Common myeloid progenitor, CD34-positive (primary cell): ENCODE measurements around the gene KIF7.

Experiments
- CTCF ChIA-PET: fragments of 350-600 bp; sonication (Branson Sonifier 250); formaldehyde crosslinking; loops from one replicate; lab custom pipeline; 2021; ENCODE audit warnings: antibody characterized with exemption; lab: Charles Lee
- POLR2A ChIA-PET: fragments of 350-600 bp; sonication (Branson Sonifier 250); formaldehyde crosslinking; loops from one replicate; lab custom pipeline; 2021; ENCODE audit warnings: antibody characterized with exemption; lab: Charles Lee
- DNase-seq, 3 donors: peaks; one replicate each; pipeline versions ENCODE4 v3.0.0 to v3.0.0-alpha.2; 2013
- H3K27ac ChIP-seq, 2 experiments: 1 replicate in 1 of 2; 2 replicates in 1 of 2; pipeline ENCODE4 v1.7.0; 2013; ENCODE audit warnings: inconsistent platforms in 2 of 2, low read length in 2 of 2, mild to moderate bottlenecking in 2 of 2, low read depth in 1 of 2, moderate library complexity in 1 of 2; ENCODE audit not compliant: severe bottlenecking in 2 of 2, insufficient read depth in 1 of 2, poor library complexity in 1 of 2
- H3K27me3 ChIP-seq, 5 experiments: replicated peaks in 2 of 5; 1 replicate in 3 of 5; 2 replicates in 2 of 5; pipeline versions ENCODE4 v1.6.1 to v1.7.0; 2013; ENCODE audit warnings: low read length in 4 of 5, mild to moderate bottlenecking in 2 of 5, moderate library complexity in 2 of 5, inconsistent platforms in 1 of 5; ENCODE audit not compliant: insufficient read depth in 5 of 5, control insufficient read depth in 4 of 5
- H3K36me3 ChIP-seq, 4 experiments: 1 replicate in 2 of 4; 2 replicates in 2 of 4; pipeline versions ENCODE4 v1.6.1 to v1.7.0; 2013; ENCODE audit warnings: low read length in 3 of 4, control low read depth in 1 of 4, mild to moderate bottlenecking in 1 of 4; ENCODE audit not compliant: control insufficient read depth in 4 of 4, insufficient read depth in 4 of 4
- H3K4me1 ChIP-seq, 4 experiments: 1 replicate in 3 of 4; 2 replicates in 1 of 4; pipeline versions ENCODE4 v1.6.1 to v1.7.1; 2013; ENCODE audit warnings: low read length in 3 of 4, mild to moderate bottlenecking in 3 of 4, control low read depth in 1 of 4, inconsistent platforms in 1 of 4, moderate library complexity in 1 of 4; ENCODE audit not compliant: control insufficient read depth in 4 of 4, insufficient read depth in 4 of 4; ENCODE audit errors: control extremely low read depth in 1 of 4
- H3K4me3 ChIP-seq, 7 experiments: 1 replicate in 4 of 7; 2 replicates in 3 of 7; pipeline versions ENCODE4 v1.5.1 to v1.7.0; 2013; ENCODE audit warnings: mild to moderate bottlenecking in 7 of 7, low read length in 6 of 7, moderate library complexity in 6 of 7, inconsistent platforms in 2 of 7, low read depth in 2 of 7, control low read depth in 1 of 7; ENCODE audit not compliant: insufficient read depth in 4 of 7, control insufficient read depth in 1 of 7; ENCODE audit errors: extremely low read depth in 1 of 7
- H3K9me3 ChIP-seq, 5 experiments: 1 replicate in 4 of 5; 2 replicates in 1 of 5; pipeline versions ENCODE4 v1.6.1 to v1.7.1; 2013; ENCODE audit warnings: low read length in 4 of 5, mild to moderate bottlenecking in 2 of 5, inconsistent platforms in 1 of 5, low read depth in 1 of 5, moderate library complexity in 1 of 5; ENCODE audit not compliant: control insufficient read depth in 4 of 5, insufficient read depth in 2 of 5; ENCODE audit errors: control extremely low read depth in 1 of 5
- WGBS: methylation state at CpG from one replicate; pipeline ENCODE4 v1.1.5; 2013; ENCODE audit not compliant: insufficient coverage; 5-methylcytosine and 5-hydroxymethylcytosine counted together

KIF7 gene

DNA sequence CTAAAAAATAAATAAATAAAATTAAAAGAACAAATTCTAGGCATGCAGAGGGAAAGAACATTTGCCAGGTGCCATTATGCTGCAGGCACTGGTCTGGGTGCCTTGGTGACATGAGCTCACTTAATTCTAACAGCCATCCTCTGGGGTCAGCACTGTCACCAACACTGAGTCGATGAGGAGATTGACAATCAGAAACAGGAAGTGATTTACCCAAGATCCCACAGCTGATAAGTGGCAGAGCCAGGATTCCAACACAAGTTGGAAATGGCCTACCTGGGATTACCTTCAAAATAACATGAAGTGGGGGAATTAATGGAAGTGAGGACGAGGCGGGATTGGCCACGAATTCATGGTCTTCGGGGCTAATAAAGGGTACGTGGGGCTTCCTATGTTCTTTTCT is 20.3 kb upstream of the KIF7 start:
- POLR2A ChIA-PET, result no interaction called here
- CTCF ChIA-PET, result interaction anchor here (6.8 kb wide), 1 partner anchor 16 kb away, joined by 46 read pairs; no protein-coding TSS in a partner anchor

DNA sequence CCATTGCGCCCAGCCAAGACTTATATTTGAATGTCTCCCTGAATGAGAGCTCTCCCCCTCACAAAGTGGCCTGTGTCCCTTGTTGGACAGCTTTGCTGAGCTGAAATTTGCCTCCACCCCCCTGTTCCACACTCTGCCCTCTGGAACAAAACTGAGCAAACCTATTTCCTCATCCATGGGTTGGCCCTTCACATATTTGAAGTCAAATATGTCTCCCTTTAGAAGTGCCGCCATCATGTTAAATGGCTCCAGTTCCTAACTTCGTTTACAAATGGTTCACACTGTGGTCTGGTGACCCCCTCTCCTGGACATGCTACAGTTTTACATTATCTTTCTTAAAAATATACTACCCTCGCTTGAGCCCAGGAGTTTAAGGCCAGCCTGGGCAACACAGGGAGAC is 19.3 kb upstream of the KIF7 start:
- no peaks in the 10 kb centered on the region for H3K9me3 ChIP-seq
- 72% methylated on average over 3 of the region's 4 CpGs for WGBS
- peak in 2 of 3 donors; percentile 37 to 41 for DNase-seq
- no peaks in the 10 kb centered on the region for H3K4me1 ChIP-seq
- ChIA-PET POLR2A (no interaction called here), CTCF (interaction anchor here (2.6 to 6.8 kb wide), 2 partner anchors 10 to 15 kb away, joined by 13 to 46 read pairs; no protein-coding TSS in a partner anchor)
- H3K27me3 ChIP-seq, result no peaks in the 10 kb centered on the region
- no peaks in the 10 kb centered on the region for H3K36me3 ChIP-seq
- no peak overlapping the region for H3K4me3 ChIP-seq
- no peak overlapping the region for H3K27ac ChIP-seq

More for the DNA sequence above, 20.3 kb upstream of the KIF7 start:
- peaks cover 0 to under 1% (median 0%) of the 10 kb centered on the region in 5 experiments for H3K27me3 ChIP-seq
- no peak for DNase-seq
- H3K9me3 ChIP-seq, result no peaks in the 10 kb centered on the region
- H3K4me1 ChIP-seq, result no peaks in the 10 kb centered on the region
- no peak overlapping the region for H3K4me3 ChIP-seq
- no CpG with 5 or more reads among the region's 6 CpGs for WGBS
- no peaks in the 10 kb centered on the region for H3K36me3 ChIP-seq
- no peak overlapping the region for H3K27ac ChIP-seq

DNA sequence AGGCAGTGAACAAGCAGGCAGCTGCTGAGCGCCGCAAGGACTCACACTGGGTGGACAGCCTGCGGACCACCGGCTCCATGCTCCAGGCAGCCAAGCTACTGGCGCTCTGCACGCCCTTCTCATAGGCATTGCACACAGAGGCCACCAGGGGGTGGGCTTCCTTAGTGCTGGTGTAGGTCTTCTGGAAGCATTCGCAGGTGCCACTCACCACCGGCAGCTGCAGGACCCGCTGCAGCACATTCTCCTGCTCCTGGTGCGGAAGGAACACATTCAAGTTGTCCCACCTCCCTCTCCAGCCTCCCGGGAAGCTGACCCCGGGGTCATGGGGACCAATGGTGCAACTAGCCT is 17.9 kb upstream of the KIF7 start:
- Histone ChIP-seq H3K9me3 (no peaks in the 10 kb centered on the region), H3K4me3 (no peak overlapping the region), H3K27me3 (no peaks in the 10 kb centered on the region), H3K4me1 (no peaks in the 10 kb centered on the region), H3K36me3 (no peaks in the 10 kb centered on the region), H3K27ac (no peak overlapping the region)
- CTCF ChIA-PET, result interaction anchor here (0.7 to 6.8 kb wide), 7 partner anchors 9 to 73 kb away, joined by 3 to 46 read pairs (median 3); no protein-coding TSS in a partner anchor
- 86% methylated on average over 11 of the region's 12 CpGs for WGBS
- peak in 2 of 3 donors; percentile 60 to 66 for DNase-seq
- POLR2A ChIA-PET, result no interaction called here

DNA sequence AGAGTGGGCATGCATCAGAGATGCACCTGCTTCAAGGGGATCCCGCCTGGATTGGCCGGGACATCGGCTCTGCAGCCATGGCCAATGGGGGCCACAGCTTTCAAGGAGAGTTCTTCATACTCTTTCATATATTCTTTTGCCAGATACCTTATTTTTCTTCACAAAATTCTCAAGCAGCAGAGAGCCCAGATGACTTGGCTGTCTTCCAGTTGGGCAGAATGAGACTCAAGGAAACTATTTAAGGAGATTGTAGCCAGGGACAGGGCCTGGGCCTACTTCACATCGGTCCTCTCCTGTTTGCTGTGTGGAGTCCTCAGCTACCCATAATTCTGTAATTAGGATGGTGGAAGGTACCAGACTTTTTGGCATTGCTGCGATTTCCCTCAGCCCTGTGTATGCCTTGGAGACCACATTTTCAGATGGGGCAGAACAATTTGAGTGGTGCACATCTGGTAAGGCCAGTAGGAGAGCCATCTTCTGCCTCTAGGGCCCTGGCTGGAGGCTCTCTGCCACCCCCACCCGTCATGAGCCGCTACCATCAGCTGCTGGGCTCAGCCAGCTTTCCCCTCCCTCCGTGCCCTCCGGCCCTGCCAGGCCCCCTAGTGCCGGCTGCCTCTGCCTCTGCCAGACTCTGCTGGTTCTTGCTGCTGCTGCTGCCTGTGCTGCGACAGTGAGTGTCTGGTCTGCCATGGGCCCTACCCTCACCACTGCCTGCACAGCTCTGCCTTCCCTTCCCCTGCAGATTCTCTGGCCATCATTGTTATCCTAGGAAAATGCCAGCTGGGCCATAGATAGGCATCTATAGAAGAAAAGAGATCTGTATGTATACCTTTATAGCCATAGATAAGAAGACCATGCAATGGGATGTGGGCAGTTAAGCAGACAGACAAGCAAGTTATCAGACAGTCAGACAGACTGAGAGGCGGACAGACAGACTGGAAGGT is 17.2 kb upstream of the KIF7 start:
- POLR2A ChIA-PET, result no interaction called here

GRCh38 chr15:89671687-89672086 is 16.4 kb upstream of the KIF7 start:
- POLR2A ChIA-PET, result no interaction called here
- DNase-seq, result no peak
- CTCF ChIA-PET, result interaction anchor here (1.4 to 6.8 kb wide), 3 partner anchors 12 to 24 kb away, joined by 3 to 46 read pairs (median 8); no protein-coding TSS in a partner anchor
- 100% methylated on average over 2 of the region's 4 CpGs for WGBS
- Histone ChIP-seq H3K27ac (no peak overlapping the region), H3K27me3 (no peaks in the 10 kb centered on the region), H3K4me3 (no peak overlapping the region), H3K4me1 (no peaks in the 10 kb centered on the region), H3K36me3 (no peaks in the 10 kb centered on the region), H3K9me3 (no peaks in the 10 kb centered on the region)

More for the DNA sequence above, 17.2 kb upstream of the KIF7 start:
- over 99% methylated on average over 10 of the region's 12 CpGs for WGBS
- no peaks in the 10 kb centered on the region for H3K9me3 ChIP-seq
- H3K4me3 ChIP-seq, result no peak overlapping the region
- no peak overlapping the region for H3K27ac ChIP-seq
- no peaks in the 10 kb centered on the region for H3K4me1 ChIP-seq
- no peaks in the 10 kb centered on the region for H3K36me3 ChIP-seq
- no peak for DNase-seq
- CTCF ChIA-PET, result interaction anchor here (0.7 to 6.8 kb wide), 7 partner anchors 8 to 72 kb away, joined by 3 to 46 read pairs (median 3); no protein-coding TSS in a partner anchor
- no peaks in the 10 kb centered on the region for H3K27me3 ChIP-seq

DNA sequence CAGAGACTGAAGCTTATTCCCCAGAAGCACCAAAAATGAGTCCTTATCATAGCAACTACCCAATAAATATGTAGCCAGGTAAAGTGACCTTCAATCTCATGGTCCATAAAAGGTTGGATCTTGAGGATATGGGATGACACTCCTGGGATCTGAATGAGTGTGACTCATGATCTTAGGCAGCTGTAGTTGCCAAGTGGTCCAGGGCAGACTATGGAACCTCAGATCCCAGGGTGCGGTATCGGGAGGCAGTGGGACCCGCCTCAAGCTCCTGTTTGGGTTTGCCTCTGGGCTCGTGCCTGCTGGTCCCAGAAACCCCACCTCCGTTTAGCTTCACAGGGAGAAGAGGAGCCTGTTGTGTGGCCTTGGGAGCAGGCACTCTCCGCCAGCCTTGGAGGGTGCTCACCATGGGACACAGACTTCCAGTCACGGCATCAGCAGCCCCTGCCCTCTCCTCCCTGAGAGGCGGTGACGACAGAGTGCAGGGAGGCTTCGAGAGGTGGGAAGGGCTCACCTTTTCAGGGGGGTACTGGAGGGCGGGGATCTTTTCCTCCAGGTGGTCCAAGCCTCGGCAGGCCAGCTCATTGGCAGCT is 15.8 kb upstream of the KIF7 start:
- WGBS, result 96% methylated on average over 8 of the region's 12 CpGs
- Histone ChIP-seq H3K36me3 (no peaks in the 10 kb centered on the region), H3K4me1 (peaks cover 0 to 1% (median under 1%) of the 10 kb centered on the region in 4 experiments), H3K4me3 (no peak overlapping the region), H3K27ac (no peak overlapping the region), H3K9me3 (no peaks in the 10 kb centered on the region), H3K27me3 (peaks cover 0 to 2% (median 0%) of the 10 kb centered on the region in 5 experiments)
- CTCF ChIA-PET, result interaction anchor here (1.4 to 6.8 kb wide), 3 partner anchors 12 to 25 kb away, joined by 3 to 46 read pairs (median 3); no protein-coding TSS in a partner anchor
- POLR2A ChIA-PET, result no interaction called here
- DNase-seq, result no peak
